ENCODE data around the gene SIVA1.

GRCh38 chr14:104785708-104786080, 32.7 kb downstream of the SIVA1 start:
- no peak for TF ChIP-seq CTCF (IDR thresholded peaks at IDR 0.05)
- TF ChIP-seq POLR2A (IDR thresholded peaks at IDR 0.05): no peak
- TF ChIP-seq EP300 (IDR thresholded peaks at IDR 0.05): no peak
